Esophagus muscularis mucosa (tissue), 4 donors: Measurements from ENCODE around the gene BCAT1. TPM values are rescaled to one million over a fixed set of nuclear protein-coding genes. Genes with fewer than 3 reads are reported as not detected.

Experiments
- DNase-seq: peaks from one replicate; pipeline ENCODE4 v3.0.0-alpha.2; 2017; ENCODE audit errors: extremely low spot score
- H3K27ac ChIP-seq, 4 donors: fragments of 200-600 bp; sonication (generic); replicated peaks in 1 of 4; 1 replicate in 3 of 4; 2 replicates in 1 of 4; pipeline ENCODE4 v1.5.1; 2016 to 2019; ENCODE audit warnings: mild to moderate bottlenecking in 1 of 4
- H3K27me3 ChIP-seq, 4 donors: fragments of 200-600 bp; sonication (generic); one replicate each; pipeline versions ENCODE4 v1.5.1 to v1.6.0; 2016 to 2019
- H3K36me3 ChIP-seq, 4 donors: fragments of 200-600 bp; sonication (generic); one replicate each; pipeline ENCODE4 v1.5.1; 2016 to 2019
- H3K4me1 ChIP-seq, 4 donors: fragments of 200-600 bp; sonication (generic); one replicate each; pipeline ENCODE4 v1.5.1; 2016 to 2019
- H3K4me3 ChIP-seq, 4 donors: fragments of 200-600 bp; sonication (generic); 1 replicate in 2 of 4; 2 replicates in 2 of 4; pipeline ENCODE4 v1.5.1; 2016 to 2019; ENCODE audit warnings: mild to moderate bottlenecking in 4 of 4, moderate library complexity in 1 of 4
- H3K9me3 ChIP-seq, 4 donors: fragments of 200-600 bp; sonication (generic); 1 replicate in 3 of 4; 2 replicates in 1 of 4; pipeline ENCODE4 v1.5.1; 2016 to 2019
- CTCF ChIP-seq, 3 experiments: fragments of 200-600 bp in 2 of 3; fragments of 450-650 bp in 1 of 3; sonication (generic) in 2 of 3; IDR thresholded peaks; one replicate each; pipeline ENCODE4 v1.5.1; 2017 to 2019; ENCODE audit warnings: antibody characterized with exemption in 3 of 3, mild to moderate bottlenecking in 2 of 3, moderate library complexity in 1 of 3
- EP300 ChIP-seq: sonication (generic); formaldehyde crosslinking; IDR thresholded peaks from one replicate; pipeline ENCODE4 v1.6.1; 2017; ENCODE audit warnings: antibody characterized with exemption
- POLR2A ChIP-seq: fragments of 450-650 bp; IDR thresholded peaks from one replicate; pipeline ENCODE4 v1.6.1; 2017; ENCODE audit warnings: antibody characterized with exemption, moderate library complexity, mild to moderate bottlenecking, low read depth
- POLR2AphosphoS5 ChIP-seq, 2 donors: sonication (generic); formaldehyde crosslinking; IDR thresholded peaks; one replicate each; pipeline ENCODE4 v1.6.1; 2017; ENCODE audit warnings: antibody characterized with exemption in 2 of 2
- WGBS: methylation state at CpG from one replicate; pipeline ENCODE4 v1.1.5; 2018; 5-methylcytosine and 5-hydroxymethylcytosine counted together
- intact Hi-C: fragments of 100-400 bp; cut with DNase I; formaldehyde crosslinking; loops from one replicate; pipeline ENCODE4 v1.15.1; 2023
- total RNA-seq, 4 donors: library from RNA; depleted of rRNA; stranded (reverse); fragments of >200 nt; gene quantifications; one replicate each; pipeline versions ENCODE4 v1.1.0 to v1.2.1, GENCODE V29; 2016

BCAT1 gene
- total RNA-seq, 4 donors from 2014 or later = 9.1 to 23.4 (median 14.7) TPM

DNA sequence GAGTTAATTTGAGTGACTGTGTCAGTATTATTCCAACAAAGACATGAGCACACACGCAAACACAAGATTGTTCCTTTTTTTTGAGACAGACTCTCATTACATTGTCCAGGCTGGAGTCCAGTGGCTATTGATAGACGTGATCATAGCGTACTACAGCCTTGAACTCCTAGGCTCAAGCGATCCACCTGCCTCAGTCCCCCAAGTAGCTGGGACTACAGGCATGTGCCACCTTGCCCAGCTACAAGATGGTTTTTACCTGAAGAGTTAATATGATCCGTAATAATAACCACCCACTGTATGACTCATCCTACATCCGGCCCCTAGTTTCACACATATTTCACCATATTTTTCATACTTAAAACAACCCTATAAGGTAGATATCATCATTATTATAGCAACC is 26.8 kb downstream of the BCAT1 start:
- Histone ChIP-seq H3K36me3 (no peaks in the 10 kb centered on the region), H3K27me3 (no peaks in the 10 kb centered on the region), H3K4me1 (no peaks in the 10 kb centered on the region), H3K27ac (no peak overlapping the region), H3K4me3 (no peak overlapping the region), H3K9me3 (no peaks in the 10 kb centered on the region)
- TF ChIP-seq EP300 = no peak
- no peak for TF ChIP-seq POLR2AphosphoS5 (IDR thresholded peaks at IDR 0.05)
- TF ChIP-seq POLR2A = no peak
- TF ChIP-seq CTCF (IDR thresholded peaks at IDR 0.05) = no peak
- intact Hi-C loops = no loop called here
- no peak for DNase-seq
- WGBS = 83% methylated on average over 6 of the region's 6 CpGs

GRCh38 chr12:24921251-24922038 is 27.5 kb downstream of the BCAT1 start:
- intact Hi-C loops = no loop called here
- Histone ChIP-seq H3K27me3 (no peaks in the 10 kb centered on the region), H3K4me3 (no peak overlapping the region), H3K4me1 (no peaks in the 10 kb centered on the region), H3K36me3 (no peaks in the 10 kb centered on the region), H3K9me3 (no peaks in the 10 kb centered on the region), H3K27ac (no peak overlapping the region)
- DNase-seq = no peak
- WGBS = 67% methylated on average over 3 of the region's 3 CpGs
- TF ChIP-seq POLR2AphosphoS5 (IDR thresholded peaks at IDR 0.05) = no peak
- TF ChIP-seq EP300 = no peak
- TF ChIP-seq POLR2A = no peak
- TF ChIP-seq CTCF (IDR thresholded peaks at IDR 0.05) = no peak

GRCh38 chr12:24920141-24920540 is 28.8 kb downstream of the BCAT1 start:
- Histone ChIP-seq H3K36me3 (no peaks in the 10 kb centered on the region), H3K4me3 (no peak overlapping the region), H3K4me1 (no peaks in the 10 kb centered on the region), H3K27me3 (no peaks in the 10 kb centered on the region), H3K9me3 (no peaks in the 10 kb centered on the region), H3K27ac (no peak overlapping the region)
- TF ChIP-seq EP300 (no peak), POLR2A (no peak), POLR2AphosphoS5 (IDR thresholded peaks at IDR 0.05) (no peak), CTCF (IDR thresholded peaks at IDR 0.05) (no peak)
- no peak for DNase-seq
- 94% methylated on average over 3 of the region's 3 CpGs for WGBS
- intact Hi-C loops = no loop called here

DNA sequence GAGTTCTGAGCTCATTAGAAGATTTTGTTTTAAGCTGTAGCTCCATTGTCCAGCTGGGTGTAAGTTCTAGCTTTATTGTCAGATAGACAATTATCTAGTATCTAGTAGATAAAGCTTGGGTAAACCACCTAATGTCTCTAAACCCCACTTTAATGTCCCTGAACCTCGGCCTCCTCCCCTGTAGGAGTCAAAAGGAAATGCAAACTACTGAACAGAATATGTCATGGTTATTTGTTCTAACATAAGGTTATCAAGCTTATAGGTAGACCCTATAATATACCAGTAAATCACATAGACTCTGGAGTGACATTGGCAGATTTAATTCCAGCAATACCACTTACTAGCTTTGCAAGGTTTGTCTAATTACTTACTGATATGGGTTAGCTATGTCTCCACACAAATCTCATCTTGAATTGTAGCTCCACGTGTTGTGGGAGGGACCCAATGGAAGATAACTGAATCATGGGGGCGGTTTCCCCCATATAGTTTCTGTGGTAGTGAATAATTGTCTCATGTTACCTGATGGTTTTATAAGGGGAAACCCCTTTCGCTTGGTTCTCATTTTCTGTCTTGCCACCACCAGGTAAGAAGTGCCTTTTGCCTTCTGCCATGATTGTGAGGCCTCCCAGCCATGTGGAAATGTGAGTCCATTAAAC is 29.4 kb downstream of the BCAT1 start:
- Histone ChIP-seq H3K4me1 (no peaks in the 10 kb centered on the region), H3K9me3 (no peaks in the 10 kb centered on the region), H3K4me3 (no peak overlapping the region), H3K27me3 (no peaks in the 10 kb centered on the region), H3K27ac (no peak overlapping the region), H3K36me3 (no peaks in the 10 kb centered on the region)
- no peak for DNase-seq
- WGBS = 83% methylated on average over 4 of the region's 4 CpGs
- TF ChIP-seq CTCF (IDR thresholded peaks at IDR 0.05) = no peak
- no peak for TF ChIP-seq POLR2AphosphoS5 (IDR thresholded peaks at IDR 0.05)
- TF ChIP-seq POLR2A = no peak
- TF ChIP-seq EP300 = no peak
- intact Hi-C loops = no loop called here
